ENCODE measurements around the gene IL10RB. TPM values are rescaled to one million over a fixed set of nuclear protein-coding genes. Genes with fewer than 3 reads are reported as not detected.

The IL10RB gene
- total RNA-seq, 1 donor from 2014 or later = 13.8 TPM

GRCh38 chr21:33229099-33229783 is 36.9 kb upstream of the IL10RB start:
- no peak for DNase-seq (ENCODE audit: extremely low spot score, unreplicated experiment)
- no peaks in the 10 kb centered on the region for H3K36me3 Mint-ChIP-seq
- peaks cover 28% of the 10 kb centered on the region for H3K4me1 Mint-ChIP-seq (ENCODE audit: unreplicated experiment)
- H3K27ac Mint-ChIP-seq = peak overlapping the region; percentile 56
- H3K9me3 Mint-ChIP-seq = no peaks in the 10 kb centered on the region
- peak overlapping the region; percentile 90 for H3K4me3 Mint-ChIP-seq
- no peak for TF ChIP-seq CTCF (conservative IDR thresholded peaks at IDR 0.05)
- H3K27me3 Mint-ChIP-seq = no peaks in the 10 kb centered on the region

GRCh38 chr21:33229784-33230544 is 36.2 kb upstream of the IL10RB start, which contains the start of gene IFNAR2:
TSS of gene IFNAR2 (plus strand) at chr21:33229938. CDS start at chr21:33241923, 11,985 bp downstream.
- TF ChIP-seq CTCF (conservative IDR thresholded peaks at IDR 0.05) = peak; percentile 13
- Mint-ChIP-seq H3K27ac (peak within 1 kb of the TSS; percentile 79), H3K4me3 (peak within 1 kb of the TSS; percentile 90), H3K27me3 (no peaks in the 10 kb centered on the region), H3K36me3 (no peaks in the 10 kb centered on the region), H3K9me3 (no peaks in the 10 kb centered on the region), H3K4me1 (ENCODE audit: unreplicated experiment) (peaks cover 28% of the 10 kb centered on the region)
- DNase-seq (ENCODE audit: extremely low spot score, unreplicated experiment) = peak; percentile 88

GRCh38 chr21:33230545-33231324 is 35.4 kb upstream of the IL10RB start:
- Mint-ChIP-seq H3K4me3 (peak overlapping the region; percentile 90), H3K9me3 (no peaks in the 10 kb centered on the region), H3K27ac (peak overlapping the region; percentile 79), H3K36me3 (no peaks in the 10 kb centered on the region), H3K27me3 (no peaks in the 10 kb centered on the region), H3K4me1 (ENCODE audit: unreplicated experiment) (peaks cover 28% of the 10 kb centered on the region)
- DNase-seq (ENCODE audit: extremely low spot score, unreplicated experiment) = peak; percentile 74
- TF ChIP-seq CTCF (conservative IDR thresholded peaks at IDR 0.05) = no peak

GRCh38 chr21:33231526-33231925 is 34.6 kb upstream of the IL10RB start:
- Mint-ChIP-seq H3K4me3 (peak overlapping the region; percentile 90), H3K27ac (no peak overlapping the region), H3K36me3 (no peaks in the 10 kb centered on the region), H3K27me3 (no peaks in the 10 kb centered on the region), H3K4me1 (ENCODE audit: unreplicated experiment) (peaks cover 28% of the 10 kb centered on the region), H3K9me3 (no peaks in the 10 kb centered on the region)
- DNase-seq (ENCODE audit: extremely low spot score, unreplicated experiment) = no peak
- no peak for TF ChIP-seq CTCF (conservative IDR thresholded peaks at IDR 0.05)

- Mint-ChIP-seq H3K36me3 (peaks cover 5% of the 10 kb centered on the region), H3K4me1 (ENCODE audit: unreplicated experiment) (peaks cover 22% of the 10 kb centered on the region), H3K27me3 (no peaks in the 10 kb centered on the region), H3K9me3 (no peaks in the 10 kb centered on the region), H3K27ac (no peak overlapping the region), H3K4me3 (peak overlapping the region; percentile 11)
- no peak for TF ChIP-seq CTCF (conservative IDR thresholded peaks at IDR 0.05)
- no peak for DNase-seq (ENCODE audit: extremely low spot score, unreplicated experiment)
These were observed 33.7 kb upstream of the IL10RB start for GRCh38 chr21:33232291-33233034.

All from type B pancreatic cell (in vitro differentiated cells).